NK-92 (cell line): ENCODE data around the gene TENM4.

Experiments
- DNase-seq: peaks from one replicate; lab custom pipeline; 2025; ENCODE audit not compliant: unreplicated experiment; lab: John Stamatoyannopoulos, UW

The TENM4 gene

DNA sequence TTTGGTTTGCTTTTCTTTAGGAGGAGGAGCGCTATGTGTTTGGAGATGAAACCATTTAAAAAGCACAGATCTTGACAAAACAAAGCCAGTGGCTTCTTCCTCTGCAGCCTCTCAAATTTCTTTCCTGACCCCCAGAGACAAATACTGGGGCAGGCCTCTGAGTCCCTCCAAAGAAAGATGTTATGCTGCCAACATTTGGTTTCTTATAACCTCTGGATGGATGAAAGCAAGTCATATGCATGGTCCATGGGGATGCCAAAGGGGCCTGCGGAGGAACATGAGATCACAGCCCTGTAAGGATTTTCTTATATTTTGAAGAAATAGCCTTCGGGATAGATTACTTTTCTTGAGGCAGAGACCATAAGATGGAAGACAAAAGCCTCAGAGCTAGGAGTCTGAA is 179.1 kb downstream of the TENM4 start:
- no peak for DNase-seq

GRCh38 chr11:79259800-79260199 is 181.0 kb downstream of the TENM4 start:
- DNase-seq, result no peak

GRCh38 chr11:79258576-79258975 is 182.3 kb downstream of the TENM4 start:
- no peak for DNase-seq

DNA sequence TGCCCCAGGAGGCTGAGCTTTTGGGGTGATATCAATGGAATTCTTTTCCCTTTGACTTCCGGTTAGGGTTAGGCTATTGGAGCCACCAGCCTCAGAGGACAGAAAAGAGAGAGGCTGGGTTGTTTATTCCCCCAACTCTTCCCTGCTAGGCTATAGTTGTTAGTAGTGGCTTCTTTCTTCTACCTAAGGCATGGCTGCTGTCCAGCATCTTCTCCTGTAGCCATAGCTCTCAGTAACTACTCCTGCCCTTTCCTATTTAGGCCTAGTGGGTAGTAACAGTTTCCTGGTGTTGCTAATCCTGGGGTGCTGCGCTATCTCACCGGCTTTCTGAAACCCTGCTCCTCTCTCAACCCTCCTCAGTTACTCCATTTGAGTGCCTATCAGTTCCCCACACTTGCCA is 184.9 kb downstream of the TENM4 start:
- DNase-seq, result no peak

DNA sequence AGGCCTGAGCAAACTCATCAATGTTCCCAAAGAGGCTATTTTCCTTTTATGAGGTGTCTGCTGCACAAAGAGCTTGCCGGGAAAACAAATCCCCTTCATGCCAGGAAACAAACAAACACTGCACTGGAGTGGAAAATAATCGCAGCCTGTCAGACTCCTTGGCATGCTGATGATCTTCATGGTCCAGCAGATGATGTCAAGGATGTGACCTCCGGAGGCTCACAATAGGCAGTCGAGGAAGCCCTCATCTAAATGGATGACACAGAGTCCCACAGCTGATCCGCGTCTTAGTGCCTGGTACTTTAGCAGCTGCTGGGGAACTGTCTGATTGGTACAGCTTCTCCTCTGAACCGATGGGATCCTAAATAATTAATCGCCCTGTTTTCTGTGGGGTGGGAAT is 187.6 kb downstream of the TENM4 start:
- DNase-seq, result no peak

- no peak for DNase-seq
Observed at GRCh38 chr11:79249295-79249993, 191.4 kb downstream of the TENM4 start.

GRCh38 chr11:79244798-79245197 is 196.0 kb downstream of the TENM4 start:
- no peak for DNase-seq

DNA sequence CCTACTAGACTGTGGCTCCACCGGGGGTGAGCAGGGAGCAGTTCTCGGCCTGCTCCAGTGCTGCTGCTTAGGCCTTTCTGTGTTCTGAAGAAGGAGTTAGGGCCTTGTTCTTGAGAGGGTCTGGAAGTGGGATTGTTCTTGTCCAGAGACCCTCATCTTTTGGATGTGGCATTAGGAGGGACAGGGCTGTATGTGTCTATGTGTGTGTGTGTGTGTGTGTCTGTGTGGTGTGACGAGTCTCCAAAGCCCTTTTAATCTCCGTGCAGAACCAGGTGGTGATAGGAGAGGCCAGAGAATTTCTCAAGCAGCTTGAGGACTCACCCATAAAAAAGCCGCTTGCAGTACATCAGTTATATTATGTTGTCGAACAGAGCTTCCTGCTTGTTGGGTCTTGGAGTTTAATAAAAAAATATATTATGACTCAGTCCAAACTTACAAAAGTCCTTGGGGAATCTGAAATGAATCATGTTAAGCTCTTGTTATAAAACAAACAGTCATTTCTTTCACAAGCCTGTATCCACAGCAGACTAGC is 196.5 kb downstream of the TENM4 start:
- no peak for DNase-seq

- DNase-seq, result no peak
Observed at GRCh38 chr11:79243422-79244210, 197.2 kb downstream of the TENM4 start.

- no peak for DNase-seq
Observed at GRCh38 chr11:79242616-79243015, 198.2 kb downstream of the TENM4 start.

- DNase-seq, result no peak
Observed at GRCh38 chr11:79241852-79242241, 199.0 kb downstream of the TENM4 start.

DNA sequence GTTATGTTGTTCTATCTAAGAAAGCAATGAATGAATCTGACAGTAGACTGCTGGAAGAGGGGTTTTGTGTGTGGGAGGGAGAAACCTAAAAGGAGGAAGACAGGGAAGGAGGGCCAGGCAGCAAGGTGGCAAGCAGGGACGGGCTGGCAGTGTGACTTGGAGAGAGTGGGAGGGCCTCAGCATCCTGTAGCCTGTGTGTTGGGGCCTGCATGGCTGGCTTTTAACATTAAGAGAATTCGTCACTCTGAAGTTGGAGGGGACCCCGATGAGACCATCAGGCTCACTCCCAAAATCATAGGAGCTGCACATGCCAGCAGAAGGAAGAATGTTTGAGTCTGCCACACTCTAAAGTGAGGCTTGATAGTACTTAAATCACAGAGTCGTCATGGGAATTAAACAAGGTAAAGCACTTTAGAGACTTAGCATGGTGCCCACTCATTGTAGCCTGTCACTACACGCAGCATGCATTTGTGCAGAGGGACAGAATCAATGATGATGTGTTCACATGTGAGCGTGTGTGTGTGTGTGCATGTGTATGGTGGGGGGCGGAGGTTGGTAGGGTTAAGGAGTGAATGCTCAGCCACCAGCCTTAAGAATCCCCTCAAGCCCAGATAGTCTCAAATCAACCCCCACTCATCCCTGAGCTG is 199.5 kb downstream of the TENM4 start:
- DNase-seq, result no peak

GRCh38 chr11:79237703-79238102 is 203.1 kb downstream of the TENM4 start:
- no peak for DNase-seq

- no peak for DNase-seq
Observed at GRCh38 chr11:79237091-79237490, 203.7 kb downstream of the TENM4 start.

- DNase-seq, result no peak
Observed at GRCh38 chr11:79236541-79236971, 204.3 kb downstream of the TENM4 start.

DNA sequence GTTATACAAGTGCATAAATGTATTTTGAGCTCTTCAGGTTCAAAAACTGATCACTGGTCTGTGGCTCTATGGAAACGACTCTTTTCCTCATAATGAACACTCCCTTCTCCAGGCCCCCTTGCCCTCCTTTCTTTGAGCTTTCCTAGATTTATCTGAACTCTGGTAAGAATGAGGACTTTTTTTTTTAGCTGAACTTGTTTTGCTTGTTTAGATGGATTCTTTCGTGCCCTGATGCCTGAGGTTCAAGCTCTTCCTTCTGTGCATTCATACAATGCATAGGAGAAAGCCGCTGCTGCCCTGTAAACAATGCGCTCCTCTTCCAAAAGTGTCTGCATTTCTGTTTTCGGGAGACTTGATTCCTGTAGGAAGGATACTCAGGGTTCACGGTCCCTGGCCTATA is 205.1 kb downstream of the TENM4 start:
- DNase-seq, result no peak

DNA sequence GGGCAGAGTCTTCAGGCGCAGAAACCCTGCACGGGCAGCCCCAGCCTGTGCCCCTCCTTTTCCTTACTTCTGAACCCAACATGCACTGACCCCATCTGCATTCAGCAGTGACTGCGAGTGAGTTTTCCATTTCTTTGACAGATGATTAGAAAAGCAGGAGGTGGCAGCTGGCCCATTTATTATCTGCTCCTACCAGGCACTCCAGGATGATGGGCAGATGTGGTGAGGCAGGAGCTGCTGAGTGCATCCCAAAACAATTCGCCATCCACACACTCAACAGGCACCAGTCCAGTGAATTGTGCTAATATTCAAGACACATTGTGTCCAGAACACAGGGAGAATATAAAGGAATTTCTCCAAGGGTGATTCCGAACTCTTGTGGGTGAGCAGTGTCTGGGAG is 208.5 kb downstream of the TENM4 start:
- no peak for DNase-seq

GRCh38 chr11:79229047-79229446 is 211.8 kb downstream of the TENM4 start:
- DNase-seq, result no peak

- DNase-seq, result no peak
Observed at GRCh38 chr11:79227767-79228755, 212.8 kb downstream of the TENM4 start.

GRCh38 chr11:79227308-79227707 is 213.5 kb downstream of the TENM4 start:
- no peak for DNase-seq

- DNase-seq, result no peak
Observed at GRCh38 chr11:79226126-79226525, 214.7 kb downstream of the TENM4 start.
